NB4 (cell line): ENCODE data around the gene CCDC33.
A peak's percentile ranks its signal among the peaks of the same experiment; 100 is the strongest.

Experiments
- DNase-seq: peaks from one replicate; pipeline ENCODE4 v3.0.0; 2010; ENCODE audit warnings: low read depth
- H3K4me3 ChIP-seq: one replicate; pipeline ENCODE4 v1.5.1; 2011; ENCODE audit warnings: mild to moderate bottlenecking, low read depth, low read length, moderate library complexity
- CTCF ChIP-seq: IDR thresholded peaks from one replicate; pipeline ENCODE4 v1.5.1; 2012; ENCODE audit warnings: low read depth, low read length
- MAX ChIP-seq: IDR thresholded peaks from 2 replicates; pipeline ENCODE4 v1.6.1; 2011; ENCODE audit warnings: low read depth, low read length
- MYC ChIP-seq: IDR thresholded peaks from 2 replicates; pipeline ENCODE4 v1.6.1; 2011; ENCODE audit warnings: low read depth, low read length
- POLR2A ChIP-seq: IDR thresholded peaks from 2 replicates; pipeline ENCODE4 v1.6.1; 2011; ENCODE audit warnings: mild to moderate bottlenecking; ENCODE audit not compliant: insufficient read length; ENCODE audit errors: extremely low read depth

CCDC33 gene

GRCh38 chr15:74194572-74195559 is 41.3 kb upstream of the CCDC33 start:
- DNase-seq = no peak
- no peak overlapping the region for H3K4me3 ChIP-seq
- TF ChIP-seq CTCF (no peak), MAX (no peak), POLR2A (no peak), MYC (no peak)

GRCh38 chr15:74196175-74196574 is 40.0 kb upstream of the CCDC33 start:
- no peak overlapping the region for H3K4me3 ChIP-seq
- TF ChIP-seq MYC (no peak), POLR2A (no peak), MAX (no peak), CTCF (no peak)
- DNase-seq = no peak

GRCh38 chr15:74197176-74197965 is 38.8 kb upstream of the CCDC33 start:
- DNase-seq = no peak
- no peak overlapping the region for H3K4me3 ChIP-seq
- TF ChIP-seq MAX = no peak
- TF ChIP-seq MYC = no peak
- TF ChIP-seq CTCF = no peak
- no peak for TF ChIP-seq POLR2A

GRCh38 chr15:74199297-74199652 is 36.9 kb upstream of the CCDC33 start:
- DNase-seq = no peak
- TF ChIP-seq POLR2A (no peak), MAX (no peak), CTCF (no peak)
- no peak overlapping the region for H3K4me3 ChIP-seq

- no peak overlapping the region for H3K4me3 ChIP-seq
- DNase-seq = peak; percentile 84
- TF ChIP-seq POLR2A (no peak), MYC (0 out of 2 replicates have a peak, but pooled peaks have one; percentile 6)
Measured at GRCh38 chr15:74200412-74200815, 35.7 kb upstream of the CCDC33 start.

GRCh38 chr15:74200871-74201419 is 35.2 kb upstream of the CCDC33 start:
- TF ChIP-seq MYC = no peak
- DNase-seq = no peak
- H3K4me3 ChIP-seq = no peak overlapping the region
